Type B pancreatic cell (in vitro differentiated cells): Measurements from ENCODE around the gene DSCAML1. TPM values are rescaled to one million over a fixed set of nuclear protein-coding genes. Genes with fewer than 3 reads are reported as not detected.

Experiments used
- DNase-seq: peaks from one replicate; pipeline ENCODE4 v3.0.0; 2021; ENCODE audit warnings: mixed read lengths; ENCODE audit not compliant: unreplicated experiment; ENCODE audit errors: extremely low spot score
- H3K27ac Mint-ChIP-seq: 2 replicates; pipeline ENCODE4 v1.8.0; 2021; ENCODE audit warnings: mild to moderate bottlenecking, mixed read lengths
- H3K27me3 Mint-ChIP-seq: 2 replicates; pipeline ENCODE4 v1.8.0; 2021; ENCODE audit warnings: mixed read lengths
- H3K36me3 Mint-ChIP-seq: 2 replicates; pipeline ENCODE4 v1.8.0; 2021; ENCODE audit warnings: mixed read lengths
- H3K4me1 Mint-ChIP-seq: one replicate; pipeline ENCODE4 v1.8.0; 2021; ENCODE audit warnings: mixed read lengths; ENCODE audit not compliant: unreplicated experiment
- H3K4me3 Mint-ChIP-seq: 2 replicates; pipeline ENCODE4 v1.8.0; 2021; ENCODE audit warnings: mild to moderate bottlenecking, mixed read lengths
- H3K9me3 Mint-ChIP-seq: 2 replicates; pipeline ENCODE4 v1.8.0; 2021; ENCODE audit warnings: mixed read lengths
- CTCF ChIP-seq: fragments of 200-600 bp; sonication (generic); conservative IDR thresholded peaks from 2 replicates; pipeline ENCODE4 v1.5.0; 2021; ENCODE audit warnings: antibody characterized with exemption, mild to moderate bottlenecking
- total RNA-seq: library from RNA; stranded (reverse); gene quantifications from 2 replicates; pipeline ENCODE4 v1.2.1, GENCODE V29; 2021; ENCODE audit warnings: low replicate concordance

DSCAML1 gene
- total RNA-seq, 1 donor from 2014 or later: 5.8 TPM

DNA sequence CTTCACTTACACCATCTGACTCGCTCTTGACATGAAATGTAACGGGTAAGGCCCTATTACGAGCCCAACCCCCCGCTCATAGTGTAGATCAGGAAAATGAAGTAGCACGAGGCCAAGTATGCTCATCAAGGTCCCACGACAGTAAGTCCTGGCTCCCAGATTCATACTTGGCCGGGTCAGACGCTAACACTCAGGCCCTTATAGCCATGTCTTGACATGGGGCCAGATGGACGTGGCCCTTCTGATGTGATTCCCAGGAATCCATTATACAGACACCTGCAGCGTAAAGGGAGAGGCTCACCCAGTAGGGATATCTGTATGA lies 294.3 kb downstream of the DSCAML1 start:
- peaks cover 14% of the 10 kb centered on the region for H3K4me1 Mint-ChIP-seq
- TF ChIP-seq CTCF: no peak
- DNase-seq: no peak
- H3K4me3 Mint-ChIP-seq: no peak overlapping the region
- H3K36me3 Mint-ChIP-seq: no peaks in the 10 kb centered on the region
- H3K27ac Mint-ChIP-seq: no peak overlapping the region
- H3K9me3 Mint-ChIP-seq: no peaks in the 10 kb centered on the region
- H3K27me3 Mint-ChIP-seq: peaks cover 35% of the 10 kb centered on the region

GRCh38 chr11:117502015-117502778 lies 294.8 kb downstream of the DSCAML1 start:
- H3K4me1 Mint-ChIP-seq: peaks cover 14% of the 10 kb centered on the region
- H3K4me3 Mint-ChIP-seq: no peak overlapping the region
- no peaks in the 10 kb centered on the region for H3K36me3 Mint-ChIP-seq
- TF ChIP-seq CTCF: no peak
- no peaks in the 10 kb centered on the region for H3K9me3 Mint-ChIP-seq
- no peak for DNase-seq
- peaks cover 35% of the 10 kb centered on the region for H3K27me3 Mint-ChIP-seq
- H3K27ac Mint-ChIP-seq: no peak overlapping the region

GRCh38 chr11:117501237-117501898 lies 295.6 kb downstream of the DSCAML1 start:
- H3K36me3 Mint-ChIP-seq: no peaks in the 10 kb centered on the region
- no peak for TF ChIP-seq CTCF
- H3K27ac Mint-ChIP-seq: no peak overlapping the region
- no peak for DNase-seq
- peaks cover 14% of the 10 kb centered on the region for H3K4me1 Mint-ChIP-seq
- no peak overlapping the region for H3K4me3 Mint-ChIP-seq
- H3K9me3 Mint-ChIP-seq: no peaks in the 10 kb centered on the region
- H3K27me3 Mint-ChIP-seq: peaks cover 37% of the 10 kb centered on the region

DNA sequence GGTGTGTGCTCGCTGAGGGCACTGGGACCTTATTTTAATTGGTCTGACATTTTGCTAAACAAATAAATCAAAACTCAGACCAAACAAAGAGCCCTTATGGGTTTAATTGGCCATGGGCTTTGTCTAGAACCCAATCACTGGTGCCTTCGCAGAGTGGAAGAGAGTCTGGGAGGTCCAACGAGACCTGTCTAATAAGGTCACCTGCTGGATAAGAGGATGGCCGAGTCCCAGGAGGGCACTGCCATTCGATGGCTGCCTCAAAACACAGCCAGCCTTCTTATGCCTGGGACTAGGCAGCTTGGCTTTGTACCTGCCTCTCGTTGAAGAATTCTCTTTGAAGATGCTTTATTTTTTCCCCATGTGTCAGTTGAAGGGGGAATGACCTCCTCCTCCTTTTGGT lies 298.2 kb downstream of the DSCAML1 start:
- Mint-ChIP-seq H3K4me3 (no peak overlapping the region), H3K4me1 (peaks cover 14% of the 10 kb centered on the region), H3K9me3 (no peaks in the 10 kb centered on the region), H3K27me3 (peaks cover 46% of the 10 kb centered on the region), H3K27ac (no peak overlapping the region), H3K36me3 (no peaks in the 10 kb centered on the region)
- DNase-seq: no peak
- TF ChIP-seq CTCF: no peak

GRCh38 chr11:117497206-117497951 lies 299.6 kb downstream of the DSCAML1 start:
- DNase-seq: no peak
- Mint-ChIP-seq H3K4me3 (no peak overlapping the region), H3K36me3 (no peaks in the 10 kb centered on the region), H3K4me1 (peaks cover 9% of the 10 kb centered on the region), H3K9me3 (no peaks in the 10 kb centered on the region), H3K27ac (no peak overlapping the region), H3K27me3 (peaks cover 32% of the 10 kb centered on the region)
- TF ChIP-seq CTCF: no peak
